ENCODE measurements around the gene ZNF862.
"Not testable (repeated sequence)": the region's sequence is repeated elsewhere in the genome, so short reads cannot be mapped to it uniquely, and the experiment has no call there.

The ZNF862 gene

DNA sequence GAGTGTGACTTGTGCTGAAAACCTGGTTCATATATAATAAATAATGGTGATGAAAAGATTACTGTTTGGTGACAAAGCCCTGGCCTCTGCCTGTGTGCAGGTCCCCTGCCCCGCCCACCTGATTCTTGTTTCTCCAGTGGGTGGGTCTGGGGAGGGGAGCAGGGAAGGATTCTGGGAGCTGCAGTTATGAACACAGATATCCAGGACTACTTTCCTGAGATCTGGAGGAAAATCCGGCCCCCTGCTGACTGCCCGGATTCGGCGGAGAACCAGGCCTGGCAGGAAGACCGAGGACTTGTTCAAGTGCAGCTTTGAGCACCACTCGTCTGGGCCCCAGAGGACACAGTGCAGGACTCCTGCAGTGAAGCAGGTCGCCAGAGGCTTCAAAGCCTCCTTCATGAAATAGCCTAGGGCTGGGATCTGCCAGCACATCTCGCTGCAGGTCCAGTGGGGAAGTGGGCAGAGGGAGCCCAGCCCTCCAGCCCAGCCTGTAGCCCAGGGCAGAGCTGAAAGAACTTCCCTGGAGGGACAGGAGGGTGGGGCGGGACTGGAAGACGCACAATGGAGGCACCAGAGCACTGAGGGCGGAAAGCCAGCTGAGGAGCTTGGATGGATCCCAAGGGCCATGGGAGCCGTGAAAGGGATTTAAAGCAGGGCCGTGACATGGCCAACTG is 42.6 kb downstream of the ZNF862 start:
- DNase-seq (ENCODE audit: low spot score) = peak; percentile 90

DNA sequence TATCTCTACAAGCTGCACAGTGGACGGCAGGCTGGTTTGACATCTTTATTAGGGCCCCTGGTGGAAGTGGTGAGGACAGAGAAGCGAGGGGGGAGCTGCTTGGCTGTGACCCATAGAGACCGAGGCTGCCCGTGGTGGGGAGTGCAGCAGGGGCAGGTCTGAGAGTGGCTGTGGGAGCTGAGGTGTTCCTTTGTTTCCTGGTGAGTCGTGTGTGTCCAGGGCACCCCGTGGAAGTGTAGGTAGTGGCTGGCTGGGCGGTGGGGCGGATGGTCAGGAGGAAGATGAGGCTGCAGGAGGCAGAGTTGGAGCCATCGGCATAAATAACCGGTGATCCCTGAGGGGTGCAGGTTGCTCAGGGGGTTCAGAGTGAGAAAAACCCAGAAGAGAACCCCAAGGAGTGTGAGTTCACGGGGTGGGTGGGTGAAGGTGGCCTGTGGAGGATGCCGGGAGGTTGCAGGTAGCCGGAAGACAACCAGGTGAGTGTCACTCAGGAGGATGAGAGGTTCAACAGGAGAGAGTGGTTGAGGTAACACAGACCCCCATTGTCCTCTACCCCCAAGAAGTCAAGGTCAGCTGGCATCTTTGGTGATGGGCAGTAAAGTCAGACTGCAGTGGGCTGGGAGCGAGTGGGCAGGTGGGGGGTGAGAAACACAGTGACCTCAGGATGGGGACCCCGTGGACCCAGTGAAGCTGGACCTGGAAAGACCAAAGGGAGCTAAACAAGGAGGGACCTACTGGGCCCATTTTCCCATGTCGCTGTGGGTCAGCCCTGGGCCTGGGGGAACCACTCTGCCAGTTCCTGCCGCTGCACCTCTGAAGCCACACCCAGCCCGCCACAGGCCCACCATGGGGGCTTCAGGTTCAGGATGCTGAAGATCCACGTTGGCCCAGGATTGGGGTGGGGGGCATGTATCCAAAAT is 43.4 kb downstream of the ZNF862 start:
- DNase-seq (ENCODE audit: low spot score) = no peak

DNA sequence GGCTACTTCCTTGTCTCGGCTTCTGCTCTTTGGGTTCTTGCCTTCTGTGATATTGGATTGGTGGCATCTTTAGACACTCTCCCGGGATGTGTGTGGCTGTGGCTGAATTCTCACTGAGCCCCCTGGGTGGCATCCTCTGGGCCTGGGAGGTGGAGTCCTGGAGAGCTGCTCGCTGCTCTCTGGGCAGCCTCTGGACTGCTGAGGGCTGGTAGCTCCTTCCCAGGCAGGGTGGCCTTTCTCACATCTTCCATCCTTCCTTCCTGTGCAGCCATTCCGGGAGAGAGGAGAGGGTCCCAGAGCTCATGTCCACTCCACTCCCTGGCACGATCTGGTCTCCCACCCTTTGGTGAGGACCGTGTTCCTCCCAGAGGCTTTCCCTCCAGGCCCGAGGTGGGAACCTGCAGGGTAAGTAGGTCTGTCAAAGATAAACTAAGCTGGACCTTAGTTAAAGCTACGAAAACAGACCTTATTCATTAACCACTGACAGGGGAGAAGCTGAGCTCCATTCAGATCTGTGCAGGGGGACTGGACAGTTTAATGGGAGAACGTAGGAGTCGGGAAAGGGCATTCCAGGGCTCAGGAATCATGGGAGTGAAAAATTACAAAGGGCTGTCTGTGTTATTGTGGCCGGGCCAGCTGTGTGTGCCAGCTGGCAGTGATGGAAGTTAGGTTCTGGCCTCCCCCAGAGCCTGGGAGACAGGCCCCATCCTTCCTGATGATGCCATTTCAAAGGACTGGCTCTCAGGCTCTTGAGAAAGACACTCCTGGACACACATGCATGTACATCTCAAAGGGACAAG is 44.3 kb downstream of the ZNF862 start:
- peak; percentile 92 for DNase-seq (ENCODE audit: low spot score)

DNA sequence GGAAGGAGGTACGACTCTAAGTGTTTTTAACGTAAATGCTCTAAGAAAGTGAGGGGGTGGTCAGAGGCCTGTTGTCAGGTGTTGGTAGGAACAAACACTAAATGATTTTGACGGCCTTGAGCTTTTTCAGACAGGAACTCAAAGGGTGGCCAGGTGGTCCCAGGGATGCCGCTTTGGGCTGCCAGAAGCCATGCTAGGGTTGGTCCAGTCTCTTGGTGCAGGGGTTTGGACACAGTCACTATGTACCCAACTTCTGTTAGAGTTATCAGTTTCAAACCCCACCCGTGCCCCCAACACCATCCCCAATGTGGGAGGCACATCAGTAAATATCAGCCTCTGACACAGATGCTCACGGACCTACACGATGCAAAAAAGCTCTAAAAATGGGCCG is 44.9 kb downstream of the ZNF862 start:
- no peak for DNase-seq (ENCODE audit: low spot score)

DNA sequence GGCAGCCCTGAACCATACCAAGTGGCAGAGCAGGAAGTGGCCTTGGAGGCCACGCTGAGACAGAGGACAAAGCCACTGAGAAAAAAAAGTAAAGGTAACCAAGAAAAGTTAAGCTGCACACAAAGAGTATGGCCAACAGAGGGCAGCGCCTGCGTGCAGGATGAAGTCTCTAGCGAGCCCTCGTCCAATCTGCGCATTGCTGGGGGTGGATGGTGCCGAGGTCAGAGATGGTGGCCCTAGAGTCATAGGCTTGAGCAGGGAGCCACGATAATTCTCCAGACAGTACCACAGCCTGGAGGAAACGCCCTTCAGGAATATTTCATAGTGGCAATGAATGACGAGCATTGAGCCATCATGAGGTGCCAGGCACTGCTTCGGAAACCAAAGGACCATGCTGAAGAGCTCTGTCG is 45.3 kb downstream of the ZNF862 start:
- DNase-seq (ENCODE audit: low spot score) = peak; percentile 89

DNA sequence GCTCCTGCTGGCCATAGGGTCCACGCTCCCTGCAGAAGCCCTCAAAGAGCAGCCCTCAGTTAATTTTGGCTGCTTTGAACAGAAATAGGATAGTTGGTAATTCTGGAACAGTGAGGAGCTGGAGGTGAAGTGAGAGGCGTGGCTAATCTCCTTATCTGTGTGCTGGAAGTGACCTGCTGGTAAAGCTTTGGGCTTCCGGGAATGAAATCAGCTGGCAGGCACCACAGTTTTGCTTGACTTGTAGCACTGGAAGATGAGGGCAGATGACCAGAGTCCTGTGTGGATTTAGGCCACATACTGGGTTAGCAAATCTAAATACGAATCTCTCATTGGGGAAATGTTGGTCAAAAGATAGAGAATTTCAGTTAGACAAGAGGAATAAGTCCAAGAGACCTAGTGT is 45.8 kb downstream of the ZNF862 start:
- no peak for DNase-seq (ENCODE audit: low spot score)

DNA sequence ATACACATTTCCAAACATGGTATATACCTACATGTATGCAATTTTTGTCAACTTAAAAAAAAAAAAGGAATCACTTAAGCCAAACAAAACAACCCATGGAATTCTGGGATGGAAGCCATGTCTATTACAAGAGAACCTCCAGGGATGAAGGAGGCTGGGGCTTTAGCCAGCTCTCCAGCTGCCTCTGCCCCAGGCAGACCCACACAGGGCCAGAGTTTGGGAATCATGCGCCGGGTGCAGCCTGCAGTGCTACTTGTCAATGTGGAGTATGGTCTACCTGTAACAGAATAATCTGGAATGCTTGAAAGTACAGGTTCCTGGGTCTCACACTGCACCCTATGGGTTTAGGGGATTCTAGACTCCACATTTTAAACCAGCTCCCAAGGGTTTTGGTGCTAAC is 46.4 kb downstream of the ZNF862 start:
- no peak for DNase-seq (ENCODE audit: low spot score)

DNA sequence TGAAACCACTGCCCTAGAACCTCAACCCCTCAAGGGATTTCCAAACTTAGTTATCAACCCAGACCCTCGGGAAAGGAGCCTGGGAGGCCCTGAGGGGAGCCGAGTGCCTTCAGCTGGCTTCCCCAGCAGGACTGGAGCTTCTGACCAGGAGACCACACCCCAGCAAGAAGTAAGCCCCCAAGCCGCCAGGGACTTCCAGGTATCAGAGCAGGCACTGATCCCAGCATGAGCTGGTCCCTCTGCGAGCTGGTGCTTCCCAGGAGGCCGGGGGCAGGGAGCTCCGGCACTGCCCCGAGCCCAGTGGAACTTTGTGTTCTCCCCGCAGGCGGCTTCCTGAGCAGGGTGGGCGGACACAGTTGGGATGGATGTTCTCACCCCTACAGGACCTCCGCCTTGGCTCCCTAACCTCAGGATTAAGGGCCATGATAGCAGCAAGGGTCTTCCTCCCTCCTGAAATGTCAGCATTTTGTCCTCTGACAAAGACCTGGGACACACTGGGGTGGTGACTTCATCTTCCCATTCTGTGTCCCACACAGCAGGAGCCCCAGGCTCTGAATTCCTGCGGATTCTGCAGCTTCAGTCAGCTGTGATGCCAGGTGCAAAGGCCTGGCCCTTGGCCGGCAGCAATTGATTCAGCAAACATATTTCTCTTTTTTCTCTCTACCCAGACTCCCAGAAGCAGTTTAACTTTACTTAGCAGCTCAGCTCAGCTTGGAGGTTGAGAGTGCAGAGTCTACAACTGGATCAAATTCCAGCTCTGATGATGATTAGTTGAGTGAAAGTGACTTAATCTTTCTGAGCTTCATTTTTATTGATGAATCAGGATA is 47.2 kb downstream of the ZNF862 start:
- DNase-seq (ENCODE audit: low spot score) = no peak

DNA sequence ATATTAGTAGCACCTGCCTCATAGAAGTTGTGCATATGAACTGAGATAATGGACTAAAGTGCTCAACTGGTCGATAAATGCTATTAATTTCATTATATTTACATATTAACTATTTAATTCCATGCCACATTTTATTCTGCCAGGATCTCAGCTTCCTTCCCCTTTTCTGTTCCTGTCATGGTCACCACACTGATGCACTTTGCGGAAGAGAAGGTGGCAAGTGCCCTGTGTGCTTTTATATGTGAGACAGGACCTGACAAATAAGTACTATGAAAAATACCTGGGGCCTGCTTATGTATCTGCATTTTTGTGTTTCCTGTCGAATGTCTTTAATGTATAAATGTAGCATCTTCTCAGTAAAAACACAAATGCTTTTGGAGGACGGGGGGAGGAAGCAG is 47.8 kb downstream of the ZNF862 start:
- DNase-seq (ENCODE audit: low spot score) = peak; percentile 15

DNA sequence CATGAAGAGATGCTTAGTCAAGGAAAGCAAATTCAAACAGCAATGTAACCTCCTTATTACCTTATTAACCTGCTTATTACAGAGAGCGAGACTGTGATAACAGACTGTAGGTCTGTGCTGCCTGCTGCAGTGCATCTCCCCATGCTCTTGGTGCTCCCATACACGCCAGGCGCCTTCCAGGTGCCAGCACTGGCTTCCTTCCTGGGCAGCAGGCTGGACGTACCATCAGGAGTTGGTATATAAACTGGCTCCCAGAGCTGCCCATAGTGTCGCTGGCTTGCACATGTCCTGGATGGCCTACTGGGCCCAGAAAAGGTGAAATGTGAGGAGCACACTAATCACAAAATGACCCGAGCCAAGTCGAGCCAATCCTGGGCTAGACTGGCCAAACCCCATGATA is 49.1 kb downstream of the ZNF862 start:
- no peak for DNase-seq (ENCODE audit: low spot score)

DNA sequence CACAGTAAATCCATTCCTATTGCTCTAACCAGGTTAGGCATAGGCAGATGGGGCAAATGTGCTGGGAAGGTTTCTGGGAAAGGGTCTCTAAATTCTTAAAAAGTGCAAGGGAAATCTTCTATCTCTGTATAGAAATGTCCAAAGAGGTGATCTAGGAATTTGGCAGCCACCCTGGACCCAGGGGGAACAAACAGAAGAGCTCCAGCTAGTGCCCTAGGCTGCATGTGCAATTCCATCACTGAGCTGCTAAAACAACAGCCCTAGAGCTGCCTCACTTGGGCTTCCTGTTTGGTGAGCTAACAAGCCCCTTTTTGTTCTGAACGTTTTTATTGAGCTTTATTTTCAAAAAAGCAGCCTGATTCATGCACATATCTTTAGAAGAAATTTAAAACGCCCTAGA is 52.5 kb downstream of the ZNF862 start:
- peak; percentile 1 for DNase-seq (ENCODE audit: low spot score)

DNA sequence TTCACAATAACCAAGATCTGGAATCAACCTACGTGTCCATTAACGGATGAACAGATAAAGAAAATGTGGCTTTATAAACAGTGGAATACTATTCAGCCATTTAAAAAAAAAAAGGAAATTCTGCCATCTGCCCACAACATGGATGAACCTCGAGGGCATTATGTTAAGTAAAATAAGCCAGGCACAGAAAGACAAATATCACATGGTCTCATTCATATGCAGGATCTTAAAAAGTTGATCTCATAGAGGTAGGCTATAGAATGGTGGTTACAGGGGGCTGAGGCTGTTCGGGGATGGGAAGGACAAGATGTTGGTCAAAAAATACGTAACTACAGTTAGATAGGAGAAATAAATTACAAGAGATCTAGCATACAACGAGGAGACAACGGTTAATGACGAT is 56.8 kb downstream of the ZNF862 start:
- DNase-seq (ENCODE audit: low spot score) = not testable (repeated sequence)

DNA sequence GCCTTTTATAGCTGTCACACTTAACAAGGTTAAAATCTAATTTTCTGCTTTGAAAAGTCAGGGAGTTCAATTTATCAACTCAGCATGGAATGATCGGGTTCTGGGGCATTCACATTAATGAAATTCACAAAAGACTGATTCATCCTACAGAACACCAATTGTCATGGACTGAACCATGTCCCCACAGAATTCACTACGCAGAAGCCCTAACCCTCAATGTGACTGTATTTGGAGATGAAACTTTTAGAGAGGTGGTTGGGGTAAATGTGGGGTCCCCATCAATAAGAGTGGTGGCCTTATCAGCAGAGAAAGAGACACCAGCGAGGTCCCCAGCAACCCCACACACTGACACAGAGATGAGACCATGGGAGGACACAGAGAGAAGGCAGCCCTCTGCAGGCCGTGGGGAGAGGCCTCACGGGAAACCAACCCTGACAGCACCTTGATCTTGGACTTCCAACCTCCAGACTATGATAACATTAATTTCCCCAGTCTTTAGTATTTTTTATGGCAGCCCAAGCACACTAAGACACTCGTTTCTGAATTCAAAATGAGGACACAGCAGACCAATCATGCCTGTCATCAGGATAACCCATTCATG is 69.7 kb downstream of the ZNF862 start:
- DNase-seq (ENCODE audit: low spot score) = not testable (repeated sequence)

DNA sequence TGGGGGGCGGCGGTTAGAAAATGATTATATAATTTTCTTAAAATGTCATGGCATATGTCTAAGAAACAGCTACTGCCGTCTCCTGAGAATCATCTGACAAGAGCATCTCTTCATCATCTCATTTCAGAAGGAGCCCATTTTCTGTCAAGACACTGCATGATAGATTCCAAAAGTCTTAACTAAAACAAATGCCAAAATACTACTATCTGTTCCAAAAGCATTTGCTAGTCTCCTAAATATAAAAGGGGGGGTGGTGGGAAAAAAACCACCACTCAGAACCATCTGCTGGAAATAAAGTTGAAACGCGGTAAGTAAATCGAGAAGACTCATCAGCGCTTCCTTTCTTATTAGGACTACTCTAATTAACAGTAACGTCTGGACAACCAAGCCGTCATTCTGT is 72.0 kb downstream of the ZNF862 start:
- not testable (repeated sequence) for DNase-seq (ENCODE audit: low spot score)

DNA sequence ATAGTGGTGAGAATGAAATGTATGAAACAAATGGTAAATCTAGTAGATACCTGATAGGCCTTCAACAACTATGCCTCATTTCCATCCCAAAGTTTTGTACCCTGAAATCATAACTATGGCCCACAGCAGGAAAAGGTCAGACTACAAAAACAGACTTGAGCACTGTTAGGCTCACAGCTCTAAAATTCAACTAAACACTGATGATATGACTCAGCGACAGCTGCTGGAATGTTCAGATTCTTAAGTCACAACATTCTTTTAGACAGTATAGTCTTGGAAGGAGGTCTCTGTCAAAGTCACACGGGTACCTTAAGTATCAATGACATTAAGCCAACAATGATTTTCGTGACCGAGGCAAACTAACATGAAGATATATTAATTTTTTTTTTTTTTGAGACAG is 74.0 kb downstream of the ZNF862 start:
- not testable (repeated sequence) for DNase-seq (ENCODE audit: low spot score)
